ENCODE data around the gene C14orf119. TPM values are rescaled to one million over a fixed set of nuclear protein-coding genes. Genes with fewer than 3 reads are reported as not detected.

The C14orf119 gene
- total and polyA plus RNA-seq, 9 donors: 13.8 to 55.6 (median 41.5) TPM

DNA sequence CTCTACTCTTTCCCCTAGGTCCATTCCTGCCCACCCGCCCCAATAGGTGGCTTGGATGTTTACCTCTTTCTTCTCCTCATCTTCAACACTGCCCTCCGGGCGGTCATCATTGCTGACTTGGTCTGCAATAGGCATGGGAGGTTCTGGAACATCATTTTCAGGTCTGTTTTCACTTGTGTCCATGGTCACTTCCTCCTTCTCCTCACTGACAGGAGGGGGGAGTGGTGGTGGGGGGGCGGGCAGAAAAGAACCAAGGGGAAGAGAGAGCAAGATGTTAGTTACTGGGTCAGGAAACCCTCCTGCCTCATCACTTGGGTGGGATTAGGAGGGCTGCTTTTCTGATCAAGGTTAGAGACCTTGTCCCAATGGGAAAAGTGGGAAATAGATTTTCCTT, 25.9 kb upstream of the C14orf119 start:
- TF ChIP-seq POLR2A (IDR thresholded peaks at IDR 0.05): no peak
- TF ChIP-seq EP300 (IDR thresholded peaks at IDR 0.05): no peak
- TF ChIP-seq, protein P1, sequence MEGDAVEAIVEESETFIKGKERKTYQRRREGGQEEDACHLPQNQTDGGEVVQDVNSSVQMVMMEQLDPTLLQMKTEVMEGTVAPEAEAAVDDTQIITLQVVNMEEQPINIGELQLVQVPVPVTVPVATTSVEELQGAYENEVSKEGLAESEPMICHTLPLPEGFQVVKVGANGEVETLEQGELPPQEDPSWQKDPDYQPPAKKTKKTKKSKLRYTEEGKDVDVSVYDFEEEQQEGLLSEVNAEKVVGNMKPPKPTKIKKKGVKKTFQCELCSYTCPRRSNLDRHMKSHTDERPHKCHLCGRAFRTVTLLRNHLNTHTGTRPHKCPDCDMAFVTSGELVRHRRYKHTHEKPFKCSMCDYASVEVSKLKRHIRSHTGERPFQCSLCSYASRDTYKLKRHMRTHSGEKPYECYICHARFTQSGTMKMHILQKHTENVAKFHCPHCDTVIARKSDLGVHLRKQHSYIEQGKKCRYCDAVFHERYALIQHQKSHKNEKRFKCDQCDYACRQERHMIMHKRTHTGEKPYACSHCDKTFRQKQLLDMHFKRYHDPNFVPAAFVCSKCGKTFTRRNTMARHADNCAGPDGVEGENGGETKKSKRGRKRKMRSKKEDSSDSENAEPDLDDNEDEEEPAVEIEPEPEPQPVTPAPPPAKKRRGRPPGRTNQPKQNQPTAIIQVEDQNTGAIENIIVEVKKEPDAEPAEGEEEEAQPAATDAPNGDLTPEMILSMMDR (IDR thresholded peaks at IDR 0.05): no peak
- DNase-seq: peak in 2 of 5 donors; percentile 23 to 36
- Histone ChIP-seq H3K27ac (no peak overlapping the region), H3K4me1 (ENCODE audit: insufficient read depth) (peaks cover 9% of the 10 kb centered on the region), H3K9me3 (no peaks in the 10 kb centered on the region), H3K36me3 (no peaks in the 10 kb centered on the region), H3K4me3 (no peak overlapping the region), H3K27me3 (no peaks in the 10 kb centered on the region)
- intact Hi-C loops (cut with DNase I): no loop called here
- WGBS, 3 donors: 65 to 75% (median 71%) methylated on average over 4 of the region's 4 CpGs

- H3K36me3 ChIP-seq: no peaks in the 10 kb centered on the region
- peak overlapping the region in 1 of 2 donors; percentile 14 for H3K27ac ChIP-seq
- H3K9me3 ChIP-seq: no peaks in the 10 kb centered on the region
- peak overlapping the region; percentile 48 for H3K4me3 ChIP-seq
- 2 to 5% (median 5%) methylated on average over 10 of the region's 10 CpGs for WGBS, 3 donors
- intact Hi-C loops (cut with DNase I): no loop called here
- H3K4me1 ChIP-seq (ENCODE audit: insufficient read depth): peaks cover 9% of the 10 kb centered on the region
- TF ChIP-seq POLR2A (IDR thresholded peaks at IDR 0.05): no peak
- no peak for TF ChIP-seq EP300 (IDR thresholded peaks at IDR 0.05)
- TF ChIP-seq, protein P1 (IDR thresholded peaks at IDR 0.05): no peak
- H3K27me3 ChIP-seq: no peaks in the 10 kb centered on the region
- DNase-seq: no peak
These were observed 24.8 kb upstream of the C14orf119 start for GRCh38 chr14:23070262-23071129.

- H3K27me3 ChIP-seq: no peaks in the 10 kb centered on the region
- no peaks in the 10 kb centered on the region for H3K36me3 ChIP-seq
- intact Hi-C loops (cut with DNase I): no loop called here
- peak overlapping the region; percentile 66 to 68 for H3K27ac ChIP-seq
- no peak for TF ChIP-seq POLR2A (IDR thresholded peaks at IDR 0.05)
- TF ChIP-seq, protein P1 (IDR thresholded peaks at IDR 0.05): no peak
- H3K4me3 ChIP-seq: peak overlapping the region; percentile 48
- peaks cover 9% of the 10 kb centered on the region for H3K4me1 ChIP-seq (ENCODE audit: insufficient read depth)
- DNase-seq: peak; percentile 80 to 85 (median 83)
- WGBS, 3 donors: 0 to 1% (median 1%) methylated on average over 14 of the region's 14 CpGs
- no peaks in the 10 kb centered on the region for H3K9me3 ChIP-seq
These were observed 23.9 kb upstream of the C14orf119 start for GRCh38 chr14:23071244-23071920.

- Histone ChIP-seq H3K36me3 (no peaks in the 10 kb centered on the region), H3K4me3 (no peak overlapping the region)
These were observed 23.3 kb upstream of the C14orf119 start for GRCh38 chr14:23071921-23072539.

More at GRCh38 chr14:23071921-23072539, 23.3 kb upstream of the C14orf119 start:
- Histone ChIP-seq H3K4me1 (ENCODE audit: insufficient read depth) (peaks cover 9% of the 10 kb centered on the region), H3K27ac (peak overlapping the region; percentile 66 to 68), H3K9me3 (no peaks in the 10 kb centered on the region), H3K27me3 (no peaks in the 10 kb centered on the region)
- intact Hi-C loops (cut with DNase I): no loop called here
- peak in 1 of 5 donors; percentile 28 for DNase-seq
- TF ChIP-seq POLR2A (IDR thresholded peaks at IDR 0.05) (no peak), EP300 (IDR thresholded peaks at IDR 0.05) (no peak)
- TF ChIP-seq, protein P1 (IDR thresholded peaks at IDR 0.05): no peak
- 23 to 30% (median 25%) methylated on average over 5 of the region's 5 CpGs for WGBS, 3 donors

Measured in ovary (tissue), 9 donors.